OCI-LY3 (cell line): ENCODE measurements around the gene C14orf39.

Source experiments
- H2AFZ ChIP-seq: fragments of 200-600, 300-600 bp; shearing (Covaris generic); 2 replicates; pipeline ENCODE4 v1.6.0; 2014; ENCODE audit warnings: antibody characterized with exemption, low read depth, low read length
- H3K27ac ChIP-seq: fragments of 200-600, 300-600 bp; sonication (generic); 2 replicates; pipeline ENCODE4 v1.5.1; 2014; ENCODE audit warnings: mild to moderate bottlenecking, low read length, moderate library complexity, mixed read lengths
- H3K27me3 ChIP-seq: fragments of 200-600, 300-600 bp; sonication (generic); 2 replicates; pipeline ENCODE4 v1.6.1; 2014; ENCODE audit warnings: low read depth, low read length, mixed read lengths
- H3K36me3 ChIP-seq: fragments of 200-600, 300-600 bp; sonication (generic); replicated peaks from 2 replicates; pipeline ENCODE3; 2014; ENCODE audit warnings: low read depth, low read length, mixed read lengths
- H3K4me1 ChIP-seq: fragments of 300-600, 200-600 bp; sonication (generic); 2 replicates; pipeline ENCODE4 v1.6.1; 2014; ENCODE audit warnings: low read length, mixed read lengths
- H3K4me2 ChIP-seq: fragments of 200-600, 300-600 bp; sonication (generic); 2 replicates; pipeline ENCODE4 v1.6.1; 2014; ENCODE audit warnings: low read length, mixed read lengths
- H3K4me3 ChIP-seq: fragments of 300-600, 200-600 bp; sonication (generic); 2 replicates; pipeline ENCODE4 v1.5.1; 2014; ENCODE audit warnings: antibody characterized with exemption, mild to moderate bottlenecking, low read length, moderate library complexity
- H3K79me2 ChIP-seq: fragments of 300-600, 200-600 bp; shearing (Covaris generic); 2 replicates; pipeline ENCODE4 v1.6.1; 2014; ENCODE audit warnings: mild to moderate bottlenecking, low read length, mixed read lengths
- H3K9ac ChIP-seq: fragments of 300-600, 200-600 bp; shearing (Covaris generic); 2 replicates; pipeline ENCODE4 v1.6.0; 2014; ENCODE audit warnings: mild to moderate bottlenecking, low read length, moderate library complexity
- H3K9me3 ChIP-seq: fragments of 200-600, 300-600 bp; shearing (Covaris generic); 2 replicates; pipeline ENCODE4 v1.6.1; 2014; ENCODE audit warnings: low read length, mixed read lengths; ENCODE audit not compliant: insufficient read depth
- H4K20me1 ChIP-seq: fragments of 200-600, 300-600 bp; sonication (generic); 2 replicates; pipeline ENCODE4 v1.6.1; 2016; ENCODE audit warnings: low read length, mixed read lengths; ENCODE audit not compliant: insufficient read depth
- CTCF ChIP-seq: fragments of 200-600, 300-600 bp; sonication (generic); IDR thresholded peaks from 2 replicates; pipeline ENCODE4 v1.5.1; 2014; ENCODE audit warnings: antibody characterized with exemption, low read length, low read depth
- EZH2phosphoT487 ChIP-seq: fragments of 200-600 bp; shearing (Covaris generic); IDR thresholded peaks from 2 replicates; pipeline ENCODE4 v1.6.1; 2018; ENCODE audit warnings: antibody characterized with exemption, mixed run types, low read depth

The C14orf39 gene

GRCh38 chr14:60508707-60509437 lies 23.0 kb upstream of the C14orf39 start, which contains the start of gene SIX6:
Gene SIX6, plus strand, starts transcription at chr14:60509146. Its CDS starts 253 bp downstream, at chr14:60509399.
- Histone ChIP-seq H3K4me3 (no peak within 1 kb of the TSS), H3K9ac (no peak within 1 kb of the TSS), H2AFZ (no peak within 1 kb of the TSS), H3K4me1 (no peaks in the 10 kb centered on the region), H3K4me2 (no peak within 1 kb of the TSS), H3K27me3 (peaks cover 29% of the 10 kb centered on the region), H3K9me3 (no peaks in the 10 kb centered on the region), H3K36me3 (no peaks in the 10 kb centered on the region), H3K27ac (no peak within 1 kb of the TSS), H3K79me2 (no peaks in the 10 kb centered on the region), H4K20me1 (no peaks in the 10 kb centered on the region)
- TF ChIP-seq CTCF (no peak), EZH2phosphoT487 (no peak)

DNA sequence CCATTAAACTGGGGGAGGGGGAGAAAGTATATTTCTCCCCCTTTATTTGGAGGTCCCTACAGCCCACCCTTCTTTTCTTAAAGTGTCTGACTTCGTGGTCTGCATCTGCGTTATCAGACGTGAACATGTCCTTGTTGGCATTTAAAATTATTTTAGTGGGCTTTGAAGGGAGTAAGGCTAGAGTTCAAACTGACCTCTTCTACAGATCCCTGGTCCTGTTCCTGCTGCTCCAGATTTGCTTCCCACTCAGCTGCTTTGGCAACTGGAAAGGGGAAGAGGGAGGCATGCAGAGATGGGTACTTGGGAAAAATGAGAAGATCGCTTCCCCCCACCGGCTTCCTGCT lies 22.5 kb upstream of the C14orf39 start:
- H2AFZ ChIP-seq: no peak overlapping the region
- no peak overlapping the region for H3K4me2 ChIP-seq
- H3K4me1 ChIP-seq: no peaks in the 10 kb centered on the region
- no peaks in the 10 kb centered on the region for H3K79me2 ChIP-seq
- no peaks in the 10 kb centered on the region for H4K20me1 ChIP-seq
- H3K27ac ChIP-seq: no peak overlapping the region
- H3K9ac ChIP-seq: no peak overlapping the region
- no peak overlapping the region for H3K4me3 ChIP-seq
- H3K36me3 ChIP-seq: no peaks in the 10 kb centered on the region
- H3K9me3 ChIP-seq: no peaks in the 10 kb centered on the region
- no peak for TF ChIP-seq EZH2phosphoT487
- TF ChIP-seq CTCF: no peak
- peaks cover 26% of the 10 kb centered on the region for H3K27me3 ChIP-seq

DNA sequence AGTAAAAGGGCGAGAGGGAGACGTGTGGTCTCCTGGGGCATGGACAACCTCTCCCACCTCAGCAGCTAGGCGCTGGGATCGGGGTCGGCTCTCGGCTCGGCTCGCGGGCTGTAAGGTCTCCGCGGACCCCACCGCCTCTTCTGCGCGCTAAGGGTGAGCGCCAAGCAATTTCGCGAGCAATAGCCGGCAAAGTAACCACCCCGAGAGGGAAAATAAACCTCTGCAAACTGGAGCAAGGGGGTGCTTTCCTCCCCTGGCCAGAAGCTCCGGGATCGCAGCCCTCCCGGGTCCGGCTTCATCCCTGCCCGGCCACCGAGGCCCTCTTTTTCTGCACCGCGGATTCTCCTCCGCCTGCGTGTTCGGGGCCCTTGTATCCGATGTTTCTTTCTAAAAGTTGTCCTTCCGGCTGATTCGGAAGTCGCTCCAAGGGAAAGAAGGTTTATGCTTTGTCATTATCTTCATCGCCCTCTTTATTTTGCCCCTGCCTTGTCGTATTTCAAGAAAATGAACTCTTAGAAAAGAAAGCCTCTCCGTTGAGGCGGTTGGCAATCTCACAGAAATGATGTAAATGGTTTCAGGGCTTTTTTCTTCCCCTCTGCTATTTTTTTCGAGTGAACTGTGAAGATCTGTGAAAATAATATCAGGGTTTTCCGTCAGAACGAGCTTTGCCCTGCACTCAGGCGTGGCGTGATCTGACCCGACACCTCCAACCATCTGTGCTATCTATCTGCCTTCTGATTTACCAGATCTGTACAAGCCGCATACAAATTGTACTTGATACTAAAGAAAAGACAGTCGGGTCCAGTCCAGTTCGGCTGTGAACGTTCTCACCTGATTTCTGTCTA lies 21.3 kb upstream of the C14orf39 start:
- Histone ChIP-seq H4K20me1 (no peaks in the 10 kb centered on the region), H3K27ac (no peak overlapping the region), H2AFZ (no peak overlapping the region), H3K36me3 (no peaks in the 10 kb centered on the region), H3K4me3 (no peak overlapping the region), H3K9me3 (no peaks in the 10 kb centered on the region), H3K4me1 (no peaks in the 10 kb centered on the region), H3K27me3 (peaks cover 17% of the 10 kb centered on the region), H3K9ac (no peak overlapping the region), H3K4me2 (no peak overlapping the region), H3K79me2 (no peaks in the 10 kb centered on the region)
- TF ChIP-seq CTCF (no peak), EZH2phosphoT487 (no peak)

GRCh38 chr14:60506462-60506984 lies 20.7 kb upstream of the C14orf39 start:
- H3K4me2 ChIP-seq: no peak overlapping the region
- no peak overlapping the region for H3K4me3 ChIP-seq
- no peaks in the 10 kb centered on the region for H4K20me1 ChIP-seq
- H3K9me3 ChIP-seq: no peaks in the 10 kb centered on the region
- no peak overlapping the region for H3K27ac ChIP-seq
- TF ChIP-seq EZH2phosphoT487: no peak
- no peak for TF ChIP-seq CTCF
- no peak overlapping the region for H3K9ac ChIP-seq
- no peaks in the 10 kb centered on the region for H3K79me2 ChIP-seq
- peaks cover 17% of the 10 kb centered on the region for H3K27me3 ChIP-seq
- no peaks in the 10 kb centered on the region for H3K4me1 ChIP-seq
- H2AFZ ChIP-seq: no peak overlapping the region
- H3K36me3 ChIP-seq: no peaks in the 10 kb centered on the region
